HG02759 (cell line): Measurements from ENCODE around the gene STAG1.
"Not testable (repeated sequence)": the region's sequence is repeated elsewhere in the genome, so short reads cannot be mapped to it uniquely, and the experiment has no call there.

ENCODE experiments used
- ATAC-seq: cut with Tn5 transposase; IDR thresholded peaks from one replicate; pipeline ENCODE4 v1.9.1; 2021; ENCODE audit warnings: mild to moderate bottlenecking, moderate library complexity; ENCODE audit not compliant: unreplicated experiment

STAG1 gene

GRCh38 chr3:136343873-136344555, 408.2 kb downstream of the STAG1 start:
- ATAC-seq: no peak

- no peak for ATAC-seq
Measured at GRCh38 chr3:136343446-136343845, 408.7 kb downstream of the STAG1 start.

GRCh38 chr3:136336329-136337100, 415.7 kb downstream of the STAG1 start:
- no peak for ATAC-seq

- not testable (repeated sequence) for ATAC-seq
Measured at GRCh38 chr3:136334726-136335125, 417.5 kb downstream of the STAG1 start.

GRCh38 chr3:136334209-136334608, 418.0 kb downstream of the STAG1 start:
- no peak for ATAC-seq

- no peak for ATAC-seq
Measured at GRCh38 chr3:136332776-136333175, 419.4 kb downstream of the STAG1 start.

- no peak for ATAC-seq
Measured at GRCh38 chr3:136332302-136332701, 419.9 kb downstream of the STAG1 start.

GRCh38 chr3:136330900-136331299, 421.3 kb downstream of the STAG1 start:
- no peak for ATAC-seq

- ATAC-seq: no peak
Measured at GRCh38 chr3:136329593-136329992, 422.6 kb downstream of the STAG1 start.

GRCh38 chr3:136327671-136328070, 424.5 kb downstream of the STAG1 start:
- no peak for ATAC-seq

GRCh38 chr3:136326316-136326715, 425.9 kb downstream of the STAG1 start:
- no peak for ATAC-seq

- ATAC-seq: no peak
Measured at GRCh38 chr3:136311968-136312367, 440.2 kb downstream of the STAG1 start.

GRCh38 chr3:136311261-136311660, 440.9 kb downstream of the STAG1 start:
- ATAC-seq: no peak

- ATAC-seq: no peak
Measured at GRCh38 chr3:136305879-136306278, 446.3 kb downstream of the STAG1 start.

- ATAC-seq: no peak
Measured at GRCh38 chr3:136300444-136300843, 451.7 kb downstream of the STAG1 start.

GRCh38 chr3:136297826-136298225, 454.4 kb downstream of the STAG1 start:
- ATAC-seq: no peak

GRCh38 chr3:136296960-136297359, 455.2 kb downstream of the STAG1 start:
- no peak for ATAC-seq

- no peak for ATAC-seq
Measured at GRCh38 chr3:136294176-136294575, 458.0 kb downstream of the STAG1 start.

GRCh38 chr3:136293279-136293678, 458.9 kb downstream of the STAG1 start:
- no peak for ATAC-seq

GRCh38 chr3:136292500-136292899, 459.7 kb downstream of the STAG1 start:
- ATAC-seq: no peak

GRCh38 chr3:136291302-136291701, 460.9 kb downstream of the STAG1 start:
- ATAC-seq: no peak
